ENCODE results near the gene DCAKD.

DCAKD gene

DNA sequence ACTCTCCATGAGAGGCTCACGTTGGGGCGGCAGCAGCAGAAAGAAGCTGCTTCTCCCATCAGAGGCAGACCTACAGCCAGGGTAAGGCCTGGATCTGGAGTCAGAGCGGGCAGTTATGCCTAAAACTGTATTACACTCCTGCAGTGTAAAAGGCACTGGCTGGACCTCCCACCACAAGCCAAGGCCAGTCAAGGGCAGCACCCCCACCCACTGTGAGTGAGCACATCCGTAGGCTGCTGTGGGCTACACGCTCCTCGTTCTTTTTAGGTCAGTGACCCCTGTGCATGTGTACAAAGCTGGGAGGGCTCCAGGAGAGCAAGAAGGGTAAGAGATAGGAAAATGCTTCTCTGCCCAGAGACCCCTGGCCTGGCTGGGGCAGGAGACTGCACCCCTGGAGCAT lies 20.7 kb downstream of the DCAKD start:
- ATAC-seq, result no peak

DNA sequence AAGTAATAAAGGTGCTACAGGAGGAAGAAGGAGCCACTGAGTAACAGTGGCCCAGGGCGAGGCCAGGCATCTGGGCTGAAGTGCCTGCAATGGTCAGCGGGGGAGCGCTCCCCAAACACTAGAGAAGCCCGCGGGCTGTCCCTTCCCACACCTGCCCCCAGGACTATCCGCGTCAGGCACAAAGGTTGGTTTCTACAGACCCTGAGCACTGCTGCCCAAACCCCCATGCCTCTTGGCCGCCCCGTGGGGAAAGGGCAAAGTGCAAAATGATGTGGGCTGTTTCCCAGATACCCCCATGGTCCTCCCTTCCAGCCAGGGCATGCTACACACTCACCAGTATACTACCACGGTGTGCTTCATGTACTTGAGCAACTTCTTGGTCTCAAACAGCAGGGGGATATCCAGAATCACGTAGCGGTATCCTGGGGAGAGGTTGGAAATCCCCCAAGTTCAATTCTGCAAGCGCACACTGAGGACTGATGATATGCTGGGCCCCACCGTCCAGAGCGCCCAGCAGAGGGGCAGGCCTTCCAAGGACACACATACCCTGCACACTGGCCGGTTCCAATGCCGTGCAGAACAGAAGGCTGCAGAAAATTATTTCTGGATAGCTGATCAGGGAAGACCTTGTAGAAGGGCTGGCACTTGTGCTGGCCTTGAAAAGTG lies 21.5 kb downstream of the DCAKD start:
- peak in 1 of 2 donors; percentile 32 for ATAC-seq

DNA sequence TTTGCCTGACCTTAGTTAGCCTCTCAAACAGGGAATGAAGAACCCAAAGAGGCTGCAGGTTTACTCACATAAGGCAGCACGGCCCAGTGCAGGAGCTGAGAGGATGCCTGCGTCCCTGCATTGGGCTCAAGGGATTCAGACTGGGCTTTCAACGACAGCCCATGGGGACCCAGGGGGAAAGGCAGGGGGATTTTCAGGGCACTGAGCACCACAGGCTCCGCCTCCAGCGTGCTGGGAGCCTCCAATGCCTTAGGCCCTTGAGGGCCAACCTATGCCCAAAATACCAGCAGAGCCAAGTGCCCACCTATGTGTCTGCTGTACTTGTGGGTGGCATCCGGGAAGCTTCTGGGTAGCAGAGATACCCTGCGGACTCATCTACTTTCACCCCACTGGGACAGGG lies 22.3 kb downstream of the DCAKD start:
- no peak for ATAC-seq

GRCh38 chr17:45022655-45023339 lies 28.6 kb downstream of the DCAKD start:
- ATAC-seq, result no peak

GRCh38 chr17:45022288-45022648 lies 29.2 kb downstream of the DCAKD start:
- no peak for ATAC-seq

DNA sequence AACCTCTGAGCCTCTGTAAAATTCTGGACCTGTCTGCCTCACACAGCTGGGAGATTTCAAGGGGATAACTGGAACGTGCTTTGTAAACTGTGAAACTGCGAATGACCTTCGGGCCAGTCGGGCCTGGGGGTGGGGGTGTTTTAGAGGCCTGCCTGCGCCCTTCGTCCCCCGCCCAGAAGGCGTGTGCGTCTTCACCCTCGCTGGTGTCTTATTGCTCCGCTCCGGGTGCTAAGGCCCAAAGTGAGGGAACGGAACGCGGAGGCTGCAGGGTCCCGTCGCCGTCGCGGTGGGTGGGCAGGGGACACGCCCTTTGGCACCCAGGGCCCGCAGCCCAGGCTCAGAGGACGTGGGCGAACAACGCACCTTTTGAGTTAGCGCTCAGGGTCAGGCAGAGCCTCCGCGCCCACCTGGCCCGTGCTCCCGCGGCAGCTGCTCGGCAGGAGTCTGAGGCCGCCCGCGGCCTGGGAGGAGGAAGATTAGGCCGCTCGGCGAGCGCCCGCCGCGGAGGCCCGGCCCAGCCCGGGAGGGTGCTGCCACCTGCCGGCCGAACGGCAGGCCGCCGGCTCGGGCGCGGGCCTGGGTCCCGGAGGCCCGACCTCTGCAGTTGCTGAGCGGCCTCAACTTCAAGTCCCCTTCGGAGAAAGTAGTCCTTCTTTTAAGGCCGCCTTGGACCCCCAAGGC lies 29.7 kb downstream of the DCAKD start:
- ATAC-seq, result peak; percentile 75 to 85

DNA sequence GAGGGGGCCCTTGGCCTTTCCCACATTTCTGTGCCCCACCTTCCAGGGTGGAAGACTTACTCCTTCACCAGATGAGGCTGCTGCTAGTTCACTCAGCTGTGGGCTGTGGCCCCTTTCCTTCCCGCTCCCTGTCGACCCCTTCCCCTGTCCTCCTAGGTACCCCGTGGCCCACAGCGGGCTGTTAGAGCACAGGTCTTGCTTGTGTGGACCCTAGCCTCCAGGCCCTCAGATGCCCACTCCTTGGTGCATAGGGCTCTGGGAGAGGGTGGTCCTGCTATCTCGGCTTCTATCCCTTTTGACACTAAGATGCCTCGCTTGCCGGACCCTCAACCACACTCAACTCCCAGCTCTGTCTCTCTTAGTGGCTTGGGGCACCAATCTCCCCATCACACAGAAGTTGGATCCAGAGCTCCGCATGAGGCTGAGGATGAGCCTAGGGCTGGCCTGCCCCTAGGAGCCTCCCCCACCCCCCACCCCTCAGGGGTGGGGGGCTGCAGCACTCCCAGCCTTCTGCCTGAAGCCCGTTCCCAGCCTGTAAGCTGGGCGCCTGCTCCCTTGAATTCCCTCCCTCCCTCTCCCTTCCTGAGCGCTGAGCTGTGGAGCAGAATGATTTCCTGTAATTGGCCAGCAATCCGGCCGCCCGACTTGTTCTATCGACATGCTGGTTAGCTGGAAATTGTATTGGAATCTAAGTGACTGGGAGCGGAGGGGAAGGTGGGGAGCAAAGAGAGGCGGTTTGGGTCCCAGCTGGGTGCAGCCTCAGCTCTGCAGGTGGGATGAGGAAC lies 30.9 kb downstream of the DCAKD start:
- ATAC-seq, result no peak

DNA sequence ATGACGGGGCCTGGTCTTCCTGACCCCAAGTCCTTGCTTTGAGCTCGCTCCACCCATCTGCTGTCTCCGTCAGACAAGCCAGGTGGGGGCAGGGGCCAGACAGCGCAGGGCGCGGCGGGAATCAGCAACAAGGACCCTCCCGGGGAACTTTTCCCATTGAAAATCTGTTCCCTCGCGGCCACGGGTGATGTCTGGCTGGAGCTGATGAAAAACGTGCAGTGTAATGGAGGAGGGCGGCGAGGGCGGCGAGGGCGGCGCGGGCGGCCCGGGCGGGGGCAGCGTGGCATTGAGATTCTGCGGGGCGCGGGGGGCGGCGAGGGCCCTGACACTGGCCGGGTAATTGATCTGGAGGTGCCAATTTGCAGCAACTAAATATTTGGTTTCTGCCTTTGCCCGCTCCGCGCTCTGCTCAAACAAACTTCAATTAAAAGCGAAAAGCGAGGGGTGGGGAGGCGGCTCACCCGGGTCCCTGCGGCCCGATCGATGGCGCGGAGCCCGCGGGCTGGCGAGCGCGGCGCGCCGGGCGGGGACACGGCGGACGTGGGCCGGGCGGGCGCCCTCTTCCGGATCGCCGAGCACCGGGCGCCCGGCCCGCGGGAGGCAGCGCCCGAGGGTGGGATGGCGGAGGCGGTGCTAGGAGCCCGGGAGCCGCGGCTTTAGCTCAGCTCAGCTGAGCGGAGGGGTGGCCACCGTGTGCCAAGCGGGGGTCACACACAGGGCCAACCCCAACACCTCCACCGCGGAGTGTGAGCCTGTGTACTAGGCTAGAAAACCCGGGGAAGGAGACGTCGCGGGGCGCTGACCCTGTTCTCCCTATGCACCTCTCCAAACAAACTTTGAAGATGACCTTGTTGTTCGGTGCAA lies 32.4 kb downstream of the DCAKD start:
- peak; percentile 54 to 70 for ATAC-seq

GRCh38 chr17:45018514-45018847 lies 33.0 kb downstream of the DCAKD start:
- no peak for ATAC-seq

GRCh38 chr17:45016823-45017222 lies 34.6 kb downstream of the DCAKD start:
- ATAC-seq, result no peak

GRCh38 chr17:45016237-45016636 lies 35.2 kb downstream of the DCAKD start:
- ATAC-seq, result no peak

- ATAC-seq, result no peak
Observed at GRCh38 chr17:45013021-45013997, 38.1 kb downstream of the DCAKD start.

GRCh38 chr17:45011767-45012166 lies 39.7 kb downstream of the DCAKD start:
- ATAC-seq, result no peak

DNA sequence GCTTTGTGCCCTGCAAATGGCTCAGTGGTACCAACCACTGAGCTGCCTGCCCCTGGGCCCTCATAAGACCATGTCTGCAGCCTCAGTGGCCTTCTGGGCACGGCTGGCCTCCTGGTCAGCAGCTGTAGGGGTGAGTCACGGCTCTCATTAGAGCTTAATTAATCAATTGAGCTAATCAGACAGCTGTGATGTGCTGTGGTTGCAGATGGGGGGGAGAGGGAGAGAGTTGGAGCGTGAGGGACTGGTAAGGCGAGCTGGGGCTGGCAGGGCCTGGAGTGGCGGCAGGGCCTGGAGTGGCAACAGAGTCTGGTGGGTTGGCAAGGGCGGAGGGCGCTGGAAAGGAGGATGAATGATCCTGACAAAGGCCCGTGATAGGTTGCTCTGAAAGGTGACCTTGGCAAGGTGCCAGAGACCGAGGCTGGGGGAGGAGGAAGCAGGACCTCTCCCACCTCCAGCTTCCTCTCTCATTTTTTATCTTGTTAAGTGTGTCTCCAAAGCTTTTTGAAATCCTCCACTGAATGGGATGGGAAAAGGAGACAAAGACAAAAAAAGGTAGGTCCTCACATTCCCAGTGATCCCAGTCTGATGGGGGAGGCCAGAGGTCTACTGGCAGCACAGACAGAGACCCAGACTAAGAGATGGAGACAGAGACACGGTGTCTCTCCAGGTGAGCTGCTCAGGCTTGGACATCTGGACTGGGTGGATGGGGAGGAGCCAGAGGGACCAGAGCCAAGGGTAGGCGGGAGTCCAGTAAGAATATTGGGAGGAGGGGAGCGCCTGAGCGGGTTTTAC lies 41.6 kb downstream of the DCAKD start:
- no peak for ATAC-seq

DNA sequence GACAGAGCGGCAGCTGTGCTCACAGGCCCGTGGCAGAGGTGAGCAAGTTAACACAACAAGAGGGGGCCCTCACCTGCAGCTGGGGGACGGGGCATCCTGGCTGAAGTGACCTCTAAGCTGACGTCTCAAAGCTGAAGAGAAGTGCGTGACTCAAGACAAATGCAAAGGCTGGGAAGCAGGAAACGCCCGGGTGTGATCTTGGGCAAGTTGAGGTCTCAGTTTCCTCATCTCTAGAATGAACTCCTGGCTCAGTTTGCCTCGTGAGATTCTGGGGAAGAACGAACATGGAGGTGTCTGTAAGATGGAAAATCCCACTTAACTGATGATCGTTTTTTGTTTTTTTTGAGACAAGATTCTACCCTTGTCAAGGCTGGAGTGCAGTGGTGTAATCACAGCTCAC lies 43.2 kb downstream of the DCAKD start:
- no peak for ATAC-seq

GRCh38 chr17:45006927-45007461 lies 44.4 kb downstream of the DCAKD start:
- no peak for ATAC-seq

DNA sequence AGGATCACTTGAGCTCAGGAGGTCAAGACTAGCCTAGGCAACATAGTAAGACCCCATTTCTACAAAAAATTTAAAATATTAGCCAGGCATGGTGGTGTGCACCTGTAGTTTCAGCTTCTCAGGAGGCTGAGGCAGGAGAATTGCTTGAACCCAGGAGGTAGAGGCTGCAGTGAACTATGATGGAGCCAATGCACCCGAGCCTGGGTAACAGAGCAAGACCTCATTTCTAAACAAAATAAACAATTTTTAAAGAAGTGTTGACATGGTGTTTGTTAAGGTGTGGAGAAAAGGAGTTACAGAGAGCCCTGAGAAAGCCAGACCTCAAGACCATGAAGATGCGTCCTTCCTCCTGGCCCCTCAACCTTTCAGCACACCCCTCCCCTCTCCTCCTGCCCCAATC lies 45.7 kb downstream of the DCAKD start:
- no peak for ATAC-seq

- ATAC-seq, result no peak
Observed at GRCh38 chr17:45004388-45004787, 47.0 kb downstream of the DCAKD start.

- no peak for ATAC-seq
Observed at GRCh38 chr17:45003877-45004276, 47.6 kb downstream of the DCAKD start.

DNA sequence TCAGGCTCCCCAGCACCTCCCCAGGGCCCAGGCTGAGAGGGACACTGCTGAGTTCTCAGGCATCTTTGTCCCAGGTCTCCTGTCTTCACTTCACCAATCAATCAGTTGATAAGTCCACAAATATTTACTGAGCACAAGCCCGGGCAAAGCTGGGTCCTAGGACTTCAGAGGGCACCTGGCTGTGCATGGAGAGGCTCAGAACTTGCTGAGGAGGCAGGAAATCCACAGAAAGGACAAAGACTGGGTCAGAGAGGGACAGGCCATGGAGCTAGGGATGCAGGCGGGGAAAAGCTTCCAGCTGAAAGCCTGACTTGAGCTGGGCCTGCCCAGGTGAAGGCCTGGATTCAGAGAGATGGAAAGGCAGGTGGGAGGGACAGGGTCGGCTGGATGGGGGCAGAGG lies 50.1 kb downstream of the DCAKD start:
- ATAC-seq, result no peak
